BLaER1 (cell line): ENCODE measurements around the gene EPHX1.

Experiments used
- H3K27ac ChIP-seq: shearing (Covaris generic); formaldehyde crosslinking; 2 replicates; pipeline ENCODE4 v1.8.1; 2022
- H3K27me3 ChIP-seq: shearing (Covaris generic); formaldehyde crosslinking; 2 replicates; pipeline ENCODE4 v1.8.1; 2022
- H3K36me3 ChIP-seq: shearing (Covaris generic); formaldehyde crosslinking; 2 replicates; pipeline ENCODE4 v1.8.1; 2022
- H3K4me1 ChIP-seq: shearing (Covaris generic); formaldehyde crosslinking; 2 replicates; pipeline ENCODE4 v1.8.1; 2022
- H3K4me2 ChIP-seq: shearing (Covaris generic); formaldehyde crosslinking; 2 replicates; pipeline ENCODE4 v1.8.1; 2022
- H3K4me3 ChIP-seq: shearing (Covaris generic); formaldehyde crosslinking; 2 replicates; pipeline ENCODE4 v1.8.1; 2022
- H3K9ac ChIP-seq: shearing (Covaris generic); formaldehyde crosslinking; 2 replicates; pipeline ENCODE4 v1.8.1; 2022
- H3K9me3 ChIP-seq: shearing (Covaris generic); formaldehyde crosslinking; 2 replicates; pipeline ENCODE4 v1.8.1; 2022
- H4K20me1 ChIP-seq: shearing (Covaris generic); formaldehyde crosslinking; 2 replicates; pipeline ENCODE4 v1.8.1; 2022
- Cebpa-rat ChIP-seq: shearing (Covaris generic); IDR thresholded peaks from 2 replicates; pipeline ENCODE4 v1.8.1; 2022

Gene EPHX1

DNA sequence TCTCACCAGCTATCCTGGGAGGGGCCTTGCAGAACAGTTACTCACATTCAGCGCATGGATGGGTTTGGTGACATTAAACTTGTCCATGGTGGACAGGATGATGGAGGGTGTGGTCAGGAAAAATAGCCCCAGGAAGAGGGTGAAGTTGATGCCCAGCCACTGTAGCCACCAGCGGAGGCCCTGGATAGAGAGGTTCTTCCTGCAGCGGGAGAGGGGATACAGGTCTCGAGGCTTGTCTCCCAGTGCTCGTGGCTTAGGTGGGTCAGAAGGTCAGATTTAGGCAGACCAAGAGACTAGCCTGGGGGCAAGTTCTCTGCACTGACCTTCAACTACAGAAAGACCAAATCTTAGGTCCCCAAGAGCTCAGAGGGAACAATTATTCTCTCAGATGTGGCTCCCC lies 49.2 kb downstream of the EPHX1 start:
- no peak overlapping the region for H3K4me3 ChIP-seq
- no peaks in the 10 kb centered on the region for H3K9me3 ChIP-seq
- no peak for TF ChIP-seq Cebpa-rat
- H3K36me3 ChIP-seq: peaks cover 82% of the 10 kb centered on the region
- peaks cover 69% of the 10 kb centered on the region for H3K4me1 ChIP-seq
- no peak overlapping the region for H3K9ac ChIP-seq
- H3K27ac ChIP-seq: no peak overlapping the region
- H4K20me1 ChIP-seq: no peaks in the 10 kb centered on the region
- H3K4me2 ChIP-seq: no peak overlapping the region
- no peaks in the 10 kb centered on the region for H3K27me3 ChIP-seq

- H3K36me3 ChIP-seq: peaks cover 81% of the 10 kb centered on the region
- H3K4me2 ChIP-seq: no peak overlapping the region
- no peaks in the 10 kb centered on the region for H3K27me3 ChIP-seq
- no peak for TF ChIP-seq Cebpa-rat
- no peak overlapping the region for H3K4me3 ChIP-seq
- H4K20me1 ChIP-seq: no peaks in the 10 kb centered on the region
- H3K27ac ChIP-seq: no peak overlapping the region
- no peaks in the 10 kb centered on the region for H3K9me3 ChIP-seq
- peaks cover 69% of the 10 kb centered on the region for H3K4me1 ChIP-seq
- H3K9ac ChIP-seq: no peak overlapping the region
Measured at GRCh38 chr1:225860107-225860506, 50.2 kb downstream of the EPHX1 start.

GRCh38 chr1:225860876-225861441 lies 51.0 kb downstream of the EPHX1 start:
- Histone ChIP-seq H3K4me1 (peaks cover 69% of the 10 kb centered on the region), H3K27me3 (no peaks in the 10 kb centered on the region), H3K36me3 (peaks cover 89% of the 10 kb centered on the region), H3K4me3 (no peak overlapping the region), H3K9ac (no peak overlapping the region), H3K9me3 (no peaks in the 10 kb centered on the region), H3K4me2 (no peak overlapping the region), H4K20me1 (no peaks in the 10 kb centered on the region), H3K27ac (peak overlapping the region; percentile 37; the same call in 1 of the 2 replicates)
- no peak for TF ChIP-seq Cebpa-rat

DNA sequence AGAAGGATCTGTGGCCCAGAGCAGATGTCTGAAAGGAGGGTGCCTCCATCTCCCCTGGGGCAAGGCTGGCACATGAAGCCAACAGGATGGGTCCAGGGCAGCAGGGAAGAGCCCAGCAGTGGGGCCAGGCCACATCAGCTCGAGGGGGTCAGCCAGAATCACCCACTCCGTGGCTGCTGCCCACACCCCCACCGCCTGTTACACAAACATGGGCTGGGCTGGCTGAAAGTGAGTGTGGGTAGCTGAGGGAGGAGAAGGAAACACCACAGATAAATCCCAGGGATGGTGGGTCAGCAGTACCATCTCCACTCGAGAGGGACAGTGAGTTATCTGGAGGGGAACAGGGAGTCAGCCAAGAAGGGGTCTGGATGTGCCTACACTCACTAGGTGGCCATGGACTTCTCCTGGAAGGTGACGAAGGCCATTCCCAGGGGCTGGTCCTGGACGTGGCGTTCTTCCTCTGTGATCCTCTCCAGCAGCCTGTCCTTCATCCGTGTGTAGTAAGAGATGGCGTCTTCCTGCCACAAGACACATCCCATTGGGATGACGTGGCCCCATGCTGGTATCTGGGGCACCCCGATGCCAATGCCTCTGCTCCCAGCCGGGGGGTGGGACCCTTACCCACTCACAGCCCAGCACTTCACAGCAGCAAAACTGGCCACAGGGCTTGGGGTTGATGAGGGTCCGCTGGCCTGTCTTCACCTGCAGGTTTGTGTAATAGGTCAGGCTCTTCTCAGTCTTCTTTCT lies 52.1 kb downstream of the EPHX1 start:
- H3K27ac ChIP-seq: peak overlapping the region; percentile 37; the same call in 1 of the 2 replicates
- no peak for TF ChIP-seq Cebpa-rat
- no peaks in the 10 kb centered on the region for H3K27me3 ChIP-seq
- H3K4me2 ChIP-seq: no peak overlapping the region; the same call in 1 of the 2 replicates
- no peaks in the 10 kb centered on the region for H3K9me3 ChIP-seq
- no peak overlapping the region for H3K9ac ChIP-seq
- peaks cover 69% of the 10 kb centered on the region for H3K4me1 ChIP-seq
- no peak overlapping the region for H3K4me3 ChIP-seq
- no peaks in the 10 kb centered on the region for H4K20me1 ChIP-seq
- H3K36me3 ChIP-seq: peaks cover 86% of the 10 kb centered on the region

- H3K36me3 ChIP-seq: peaks cover 87% of the 10 kb centered on the region
- TF ChIP-seq Cebpa-rat: no peak
- H3K4me3 ChIP-seq: no peak overlapping the region
- no peaks in the 10 kb centered on the region for H3K9me3 ChIP-seq
- peak overlapping the region; percentile 37; the same call in 1 of the 2 replicates for H3K27ac ChIP-seq
- no peaks in the 10 kb centered on the region for H4K20me1 ChIP-seq
- no peaks in the 10 kb centered on the region for H3K27me3 ChIP-seq
- peaks cover 69% of the 10 kb centered on the region for H3K4me1 ChIP-seq
- H3K9ac ChIP-seq: no peak overlapping the region
- 0 out of 2 replicates have a peak overlapping the region, but pooled peaks have one; percentile 33 for H3K4me2 ChIP-seq
Measured at GRCh38 chr1:225862581-225862950, 52.6 kb downstream of the EPHX1 start.

DNA sequence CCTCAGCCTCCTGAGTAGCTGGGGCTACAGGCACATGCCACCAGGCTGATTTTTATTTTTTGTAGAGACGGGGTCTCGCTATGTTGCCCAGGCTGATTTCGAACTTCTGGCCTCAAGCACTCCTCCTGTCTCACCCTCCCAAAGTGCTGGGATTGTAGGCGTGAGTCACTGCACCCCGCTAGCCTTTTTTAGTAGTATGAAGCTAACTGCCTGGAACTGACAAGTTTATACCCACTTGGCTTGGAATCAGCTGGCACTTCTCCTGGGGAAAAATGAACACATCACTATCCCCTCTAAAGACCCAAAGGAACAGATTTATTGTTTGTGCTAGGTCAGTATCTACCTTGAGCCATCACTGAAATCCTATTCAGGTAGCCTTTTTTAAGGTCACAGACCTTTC lies 53.2 kb downstream of the EPHX1 start:
- Histone ChIP-seq H4K20me1 (no peaks in the 10 kb centered on the region), H3K4me1 (peaks cover 69% of the 10 kb centered on the region), H3K27me3 (no peaks in the 10 kb centered on the region), H3K36me3 (peaks cover 89% of the 10 kb centered on the region), H3K4me2 (peak overlapping the region; percentile 33), H3K9ac (no peak overlapping the region), H3K4me3 (no peak overlapping the region), H3K27ac (0 out of 2 replicates have a peak overlapping the region, but pooled peaks have one; percentile 35), H3K9me3 (no peaks in the 10 kb centered on the region)
- no peak for TF ChIP-seq Cebpa-rat

DNA sequence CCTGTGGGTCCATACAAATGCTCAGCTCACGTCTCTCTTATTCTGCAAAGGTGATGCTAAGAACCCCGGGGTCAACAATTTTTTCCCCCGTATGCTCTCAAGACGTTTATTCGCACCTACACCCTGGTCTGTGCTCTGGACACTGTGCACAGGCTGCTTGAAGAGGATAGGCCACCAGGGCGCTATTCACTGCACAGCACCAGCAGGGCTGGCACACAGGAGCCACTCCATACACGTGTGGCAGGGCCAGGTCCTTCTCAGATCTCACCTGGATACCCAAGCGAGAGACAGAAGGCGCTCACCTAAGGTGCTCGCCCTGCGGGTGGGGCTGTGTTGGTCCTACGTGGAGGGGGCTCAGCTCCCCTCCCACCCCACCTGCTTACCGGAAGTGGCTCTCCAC lies 55.6 kb downstream of the EPHX1 start:
- H4K20me1 ChIP-seq: no peaks in the 10 kb centered on the region
- H3K27me3 ChIP-seq: no peaks in the 10 kb centered on the region
- H3K36me3 ChIP-seq: peaks cover 90% of the 10 kb centered on the region
- no peaks in the 10 kb centered on the region for H3K9me3 ChIP-seq
- H3K9ac ChIP-seq: peak overlapping the region; percentile 47; the same call in 1 of the 2 replicates
- no peak for TF ChIP-seq Cebpa-rat
- H3K4me1 ChIP-seq: peaks cover 86% of the 10 kb centered on the region
- peak overlapping the region; percentile 86 for H3K4me2 ChIP-seq
- peak overlapping the region; percentile 50 for H3K4me3 ChIP-seq
- peak overlapping the region; percentile 78 for H3K27ac ChIP-seq

- Histone ChIP-seq H3K27ac (peak overlapping the region; percentile 78), H4K20me1 (no peaks in the 10 kb centered on the region), H3K36me3 (peaks cover 90% of the 10 kb centered on the region), H3K9me3 (no peaks in the 10 kb centered on the region), H3K4me2 (peak overlapping the region; percentile 86), H3K4me1 (peaks cover 85% of the 10 kb centered on the region), H3K4me3 (peak overlapping the region; percentile 50), H3K27me3 (no peaks in the 10 kb centered on the region), H3K9ac (peak overlapping the region; percentile 47)
- TF ChIP-seq Cebpa-rat: no peak
Measured at GRCh38 chr1:225866061-225866837, 56.3 kb downstream of the EPHX1 start.

DNA sequence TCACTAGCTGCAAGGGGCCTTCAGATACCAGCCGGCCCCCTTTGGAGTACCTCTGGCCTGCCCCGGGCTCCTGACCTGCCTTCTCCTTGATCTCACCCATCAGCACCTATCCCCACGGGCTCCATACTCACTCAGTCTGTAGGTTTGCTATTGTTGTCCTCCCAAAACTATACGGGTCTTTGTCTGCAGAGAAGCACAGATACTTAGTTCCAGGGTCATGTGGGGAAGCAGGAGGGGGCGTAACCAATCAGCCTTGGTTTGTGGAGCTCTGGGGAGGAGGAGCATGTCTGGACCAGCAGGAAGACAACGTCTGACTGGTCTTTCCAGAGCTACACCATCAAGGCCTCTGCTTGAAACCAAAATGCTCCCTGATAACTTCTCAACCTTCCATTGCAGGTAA lies 57.1 kb downstream of the EPHX1 start:
- no peak for TF ChIP-seq Cebpa-rat
- no peaks in the 10 kb centered on the region for H3K27me3 ChIP-seq
- peak overlapping the region; percentile 86 for H3K4me2 ChIP-seq
- H3K36me3 ChIP-seq: peaks cover 90% of the 10 kb centered on the region
- H3K4me1 ChIP-seq: peaks cover 78% of the 10 kb centered on the region
- H3K9ac ChIP-seq: no peak overlapping the region
- H3K9me3 ChIP-seq: no peaks in the 10 kb centered on the region
- H4K20me1 ChIP-seq: no peaks in the 10 kb centered on the region
- H3K27ac ChIP-seq: peak overlapping the region; percentile 78
- no peak overlapping the region for H3K4me3 ChIP-seq
